Stimulated activated CD8-positive, alpha-beta memory T cell treated with anti-CD3 and anti-CD28 coated beads, Interleukin-15, amount 100 ng/mL, for 1 hour (primary cell): ENCODE results near the gene DHRSX.
"Not testable (repeated sequence)": the region's sequence is repeated elsewhere in the genome, so short reads cannot be mapped to it uniquely, and the experiment has no call there.

Experiments used
- DNase-seq: peaks from one replicate; pipeline ENCODE4 v3.0.0-alpha.2; 2020; ENCODE audit warnings: low read depth

Gene DHRSX

DNA sequence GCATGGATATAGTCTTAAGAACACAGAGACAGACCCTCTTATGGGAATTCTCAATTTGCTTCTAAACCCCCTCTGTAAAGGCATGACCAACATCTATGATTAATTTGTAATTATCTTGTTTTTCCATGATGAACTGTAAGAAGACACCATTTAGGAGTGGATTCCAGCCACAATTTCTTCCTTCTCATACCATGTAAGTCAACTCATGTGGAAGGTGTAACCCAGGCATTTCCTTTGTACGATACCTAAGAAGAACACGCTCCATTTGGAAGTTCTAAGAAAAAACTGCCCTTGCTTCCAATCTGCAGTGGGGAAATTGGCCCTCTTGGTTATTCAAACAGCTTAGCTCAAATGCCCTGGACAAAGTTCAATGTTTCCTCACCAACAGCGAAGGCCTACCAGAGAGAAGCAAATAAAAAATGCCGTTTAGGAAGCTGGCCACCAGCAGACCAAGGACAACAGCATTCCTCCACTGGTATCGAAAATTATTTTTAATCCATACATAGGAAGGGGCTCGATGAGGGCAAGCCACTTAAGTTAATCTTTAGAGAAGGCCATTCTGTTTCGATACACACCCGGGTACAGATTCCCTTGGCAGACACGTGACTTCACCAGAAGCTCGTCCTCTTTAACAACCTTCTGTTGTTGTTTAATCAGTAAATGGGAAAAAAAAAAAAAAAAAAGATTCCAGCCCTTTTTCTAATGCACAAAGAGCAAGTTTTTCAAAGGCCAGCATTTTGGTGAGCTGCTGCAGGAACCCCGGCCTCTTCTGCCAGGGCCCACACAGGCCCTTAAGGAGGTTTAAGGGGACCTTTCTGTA lies 2.6 kb downstream of the DHRSX start:
- no peak for DNase-seq

DNA sequence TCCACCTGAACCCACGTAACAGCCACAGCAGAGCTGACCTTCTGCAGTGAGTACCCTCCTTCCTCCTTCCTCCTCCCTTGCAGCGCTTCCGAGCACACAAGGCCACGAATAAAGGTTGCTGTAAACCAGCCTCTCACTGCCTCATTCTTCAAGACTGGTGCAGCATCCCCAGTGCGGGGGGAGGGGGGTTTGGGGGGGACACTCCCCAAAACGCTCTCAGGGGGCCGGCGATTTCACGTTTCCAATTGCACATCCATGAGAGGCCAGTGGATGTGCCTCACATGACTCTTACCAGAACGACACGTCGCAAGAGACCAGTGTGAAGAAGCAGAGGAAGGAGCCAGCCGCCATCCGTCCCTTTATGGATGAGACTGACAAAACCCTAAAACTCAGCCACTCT lies 5.2 kb downstream of the DHRSX start:
- DNase-seq = no peak

DNA sequence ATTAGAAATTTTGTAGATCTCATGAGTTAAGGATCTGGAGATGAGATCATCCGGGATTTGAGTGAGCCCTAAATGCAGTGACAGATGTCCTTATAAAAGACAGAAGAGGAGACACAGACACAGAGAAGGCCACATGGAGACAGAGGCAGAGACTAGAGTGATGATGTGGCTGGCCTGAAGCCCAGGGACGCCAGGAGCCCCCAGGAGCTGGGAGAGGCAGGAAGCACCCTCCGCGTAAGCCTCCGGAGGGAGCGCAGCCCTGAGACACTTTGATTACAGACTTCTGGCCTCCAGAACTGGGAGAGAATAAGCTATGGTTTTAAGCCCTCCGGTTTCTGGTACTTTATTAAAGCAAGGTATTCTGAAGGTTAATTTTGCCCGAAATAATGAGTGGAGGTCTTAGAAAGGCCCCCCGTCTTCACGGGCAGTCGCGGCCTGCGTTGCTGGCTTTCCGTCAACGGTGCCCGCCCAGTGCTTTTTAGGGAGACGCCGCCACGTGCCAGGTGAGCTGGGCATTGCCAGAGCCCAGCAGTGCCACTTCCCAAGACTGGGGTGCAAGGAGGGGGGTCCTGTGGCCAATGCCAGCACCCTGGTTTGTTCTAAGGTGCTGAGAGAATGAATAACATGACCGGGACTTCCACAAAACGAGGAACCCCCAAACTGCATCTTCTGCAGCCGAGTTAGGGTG lies 8.1 kb downstream of the DHRSX start:
- no peak for DNase-seq

DNA sequence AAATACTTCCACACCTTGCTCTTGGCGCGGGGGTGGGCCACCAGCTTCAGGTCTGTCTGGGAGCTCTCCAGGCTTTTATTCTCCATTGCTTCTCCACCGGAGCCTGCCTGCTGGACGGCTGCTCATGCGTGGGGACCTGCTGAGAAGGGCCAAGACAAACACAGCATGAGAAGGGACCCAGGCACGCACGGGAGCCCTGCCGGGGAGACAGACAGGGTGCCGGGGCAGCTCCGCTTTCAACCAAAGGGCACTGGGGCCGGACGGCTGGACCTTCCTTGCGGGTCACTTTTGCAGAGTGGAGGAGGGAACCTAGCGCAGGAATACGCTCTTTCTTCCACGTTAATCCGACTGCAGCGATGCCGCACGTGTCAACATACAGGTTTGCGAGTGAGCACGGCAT lies 10.1 kb downstream of the DHRSX start:
- DNase-seq = no peak

DNA sequence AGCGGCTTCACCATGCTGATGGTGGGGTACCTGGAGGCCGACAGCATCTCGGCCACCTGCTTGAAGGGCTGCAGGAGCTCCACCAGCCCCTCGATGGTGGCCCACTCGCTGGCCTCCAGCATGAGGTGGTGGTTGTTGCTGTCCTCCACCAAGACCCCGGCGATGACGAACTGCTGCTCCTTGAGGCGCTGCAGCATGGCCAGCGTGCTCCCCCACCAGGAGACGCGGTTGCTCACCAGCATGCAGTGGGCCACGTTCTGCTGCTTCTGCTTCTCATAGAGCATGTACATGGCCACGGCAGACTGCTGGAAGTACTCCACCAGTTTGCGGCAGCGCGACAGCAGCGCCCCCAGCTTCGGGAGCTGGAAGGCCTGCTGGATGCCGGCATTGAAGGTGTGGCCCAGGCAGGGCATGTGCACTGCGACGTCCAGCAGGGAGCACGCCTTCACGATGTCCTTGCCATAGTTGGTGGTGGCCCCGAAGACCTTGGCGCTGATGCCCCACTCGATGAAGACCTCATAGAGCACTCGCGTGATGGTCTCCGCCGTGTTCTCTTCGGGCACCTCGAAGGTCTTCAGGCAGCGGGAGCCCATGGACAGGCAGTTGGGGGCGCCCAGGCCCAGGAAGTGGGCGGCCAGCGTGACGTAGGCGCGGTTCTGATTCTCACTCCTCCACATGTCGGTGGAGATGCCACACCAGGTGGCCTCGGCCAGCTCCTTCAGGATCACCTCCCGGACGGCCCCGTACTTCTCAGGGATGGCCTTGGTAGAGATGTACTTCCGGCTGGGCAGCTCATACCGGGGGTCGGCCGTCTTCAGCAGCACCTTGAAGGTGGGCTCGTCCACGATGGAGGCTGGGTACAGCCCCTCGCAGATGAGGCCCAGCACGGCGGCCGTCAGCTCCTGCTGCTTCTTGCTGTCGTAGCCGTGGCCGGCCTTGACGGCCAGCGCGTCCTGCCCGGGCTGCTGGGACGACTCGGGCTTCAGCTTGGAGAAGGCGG lies 11.0 kb downstream of the DHRSX start:
- DNase-seq = no peak

DNA sequence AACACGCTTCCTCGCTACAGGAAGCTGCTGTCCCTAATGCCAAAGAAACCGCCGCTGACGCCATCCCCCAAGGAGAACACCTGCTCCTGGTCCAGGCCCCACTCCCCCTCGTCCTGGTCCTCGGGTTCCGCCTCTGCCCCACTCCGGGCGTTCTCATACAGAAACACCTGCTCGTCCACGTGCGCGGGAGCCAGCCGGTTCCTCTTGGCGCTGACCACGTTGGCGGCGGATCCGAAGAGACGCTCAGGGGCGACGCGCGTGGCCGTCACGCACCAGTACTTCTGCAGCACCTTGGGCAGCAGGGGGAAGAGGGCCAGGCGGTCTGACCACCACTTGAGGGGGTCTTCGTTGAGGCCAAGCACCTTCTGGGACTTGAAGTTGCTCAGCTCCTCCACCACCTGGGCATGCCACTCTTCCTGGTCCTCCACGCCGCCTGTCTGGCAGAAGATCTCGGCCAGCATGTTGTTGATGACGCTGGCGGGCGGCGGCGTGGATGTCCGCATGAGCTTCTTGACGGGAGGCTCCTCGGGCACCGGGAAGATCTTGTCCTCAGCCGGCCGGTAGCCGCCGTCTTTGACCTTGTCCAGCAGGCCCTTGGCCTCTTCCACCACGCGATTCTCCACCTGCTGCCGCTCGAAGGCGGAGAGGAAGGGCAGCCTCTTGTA lies 12.0 kb downstream of the DHRSX start:
- no peak for DNase-seq

DNA sequence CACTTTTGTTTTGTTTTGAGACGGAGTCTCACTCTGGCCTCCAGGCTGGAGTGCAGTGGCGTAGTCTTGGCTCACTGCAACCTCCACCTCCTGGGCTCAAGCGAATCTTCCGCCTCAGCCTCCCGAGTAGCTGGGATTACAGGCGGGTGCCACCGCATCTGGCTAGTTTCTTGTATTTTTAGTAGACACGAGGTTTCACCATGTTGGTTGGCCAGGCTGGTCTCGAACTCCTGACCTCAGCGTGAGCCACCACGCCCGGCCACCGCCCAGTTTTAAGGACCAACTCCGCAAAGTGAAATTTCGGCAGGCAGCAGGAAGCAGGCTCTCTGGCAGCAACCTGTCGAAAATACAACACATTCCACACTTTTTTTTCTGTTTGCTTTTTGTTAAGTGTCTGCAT lies 13.4 kb downstream of the DHRSX start:
- no peak for DNase-seq

DNA sequence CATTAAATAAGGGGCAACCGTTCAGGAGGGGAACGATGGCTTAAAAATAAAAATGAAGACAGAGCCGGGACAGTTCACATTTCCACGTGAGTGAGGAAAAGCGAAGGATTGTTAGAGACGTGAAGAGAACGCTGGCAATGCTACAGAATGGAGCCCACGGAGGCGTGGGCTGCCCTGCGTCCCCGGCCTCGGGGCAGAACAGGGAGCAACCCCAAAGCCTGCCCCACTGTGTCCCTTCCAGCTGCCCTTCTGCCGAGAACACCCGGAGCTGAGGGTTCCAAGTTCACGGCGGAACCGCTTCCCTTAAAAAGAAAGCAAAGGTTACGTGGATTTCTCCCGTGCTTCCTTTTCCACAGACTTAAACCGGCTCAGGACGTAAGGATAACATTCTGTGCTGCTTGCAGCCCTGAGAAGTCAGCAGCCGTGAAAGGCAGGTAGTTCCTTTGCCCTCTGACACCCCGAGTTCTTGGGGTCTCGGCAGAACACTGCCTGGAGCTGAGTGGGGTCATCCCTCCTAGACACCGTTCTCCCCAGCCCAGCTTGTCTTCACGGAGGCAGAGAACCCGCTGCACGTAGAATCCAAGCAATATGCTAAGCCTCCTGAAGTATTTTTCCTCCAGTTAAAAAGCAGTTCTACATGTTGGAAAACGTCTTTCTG lies 14.2 kb downstream of the DHRSX start:
- no peak for DNase-seq

DNA sequence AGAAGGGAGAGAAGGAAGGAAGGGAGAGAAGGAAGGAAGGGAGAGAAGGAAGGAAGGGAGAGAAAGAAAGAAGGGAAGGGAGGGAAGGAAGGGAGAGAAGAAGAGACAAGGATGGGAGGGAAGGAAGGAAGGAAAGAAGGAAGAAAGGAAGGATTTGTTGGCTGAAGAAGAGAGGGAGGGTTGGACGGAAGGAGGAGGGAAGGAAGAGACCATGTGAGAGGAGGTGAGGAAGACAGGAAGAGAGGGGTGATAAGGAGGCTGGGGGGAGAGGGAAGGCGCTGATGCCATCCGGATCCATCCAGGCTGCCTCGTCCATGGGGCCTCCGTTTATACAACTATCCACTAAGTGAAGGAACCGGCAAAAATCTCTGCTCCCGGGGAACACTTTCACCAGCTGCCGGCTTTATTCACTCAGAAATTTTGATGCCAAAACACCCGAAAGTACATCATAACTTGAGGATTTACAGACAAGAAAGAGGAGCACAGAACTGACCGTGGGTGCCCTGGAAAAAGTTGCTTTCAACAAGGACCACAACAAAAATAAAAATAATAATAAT lies 14.9 kb downstream of the DHRSX start:
- no peak for DNase-seq

DNA sequence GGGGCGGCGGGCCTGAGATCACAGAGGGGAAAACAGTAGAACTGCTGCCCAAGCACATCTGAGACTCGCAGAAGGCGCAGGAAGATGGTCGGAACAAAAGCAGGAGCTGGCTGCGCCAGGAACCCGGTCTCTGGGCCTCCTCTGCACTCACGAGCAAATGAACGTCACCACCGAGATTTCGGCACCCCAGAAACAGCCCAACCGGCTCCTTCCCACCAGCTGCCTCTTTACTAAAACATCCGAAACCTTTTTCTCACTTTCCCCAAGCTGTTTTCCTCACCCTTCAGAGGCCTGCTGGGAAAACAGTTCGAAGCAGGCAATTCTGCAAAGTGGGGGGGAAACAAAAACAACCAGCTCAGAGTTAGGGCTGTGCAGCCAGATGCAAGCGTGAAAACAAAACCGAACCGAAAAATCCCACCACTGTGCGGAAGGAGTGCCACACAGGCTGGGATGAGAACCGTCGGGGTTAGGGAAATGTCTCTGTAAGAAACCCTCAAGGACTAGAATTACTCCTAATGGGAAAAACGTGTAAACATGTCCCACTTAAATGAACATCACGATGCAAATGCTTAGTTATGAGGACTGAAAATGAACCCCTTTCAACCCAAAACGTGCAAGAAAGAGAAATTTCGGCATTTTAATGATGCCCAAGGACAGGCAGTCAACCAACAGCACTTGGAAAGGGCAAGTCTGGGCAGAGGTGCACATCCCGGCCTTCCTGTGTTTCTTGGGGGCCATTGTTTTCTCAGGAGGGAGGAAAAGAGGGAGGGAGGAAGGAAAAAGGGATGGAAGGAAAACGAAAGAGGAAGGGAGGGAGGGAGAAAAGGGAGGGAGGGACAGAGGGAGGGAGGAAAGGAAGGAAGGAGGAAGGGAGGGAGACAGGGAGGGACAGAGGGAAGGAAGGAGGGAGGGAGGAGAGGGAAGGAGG lies 15.8 kb downstream of the DHRSX start:
- DNase-seq = no peak

DNA sequence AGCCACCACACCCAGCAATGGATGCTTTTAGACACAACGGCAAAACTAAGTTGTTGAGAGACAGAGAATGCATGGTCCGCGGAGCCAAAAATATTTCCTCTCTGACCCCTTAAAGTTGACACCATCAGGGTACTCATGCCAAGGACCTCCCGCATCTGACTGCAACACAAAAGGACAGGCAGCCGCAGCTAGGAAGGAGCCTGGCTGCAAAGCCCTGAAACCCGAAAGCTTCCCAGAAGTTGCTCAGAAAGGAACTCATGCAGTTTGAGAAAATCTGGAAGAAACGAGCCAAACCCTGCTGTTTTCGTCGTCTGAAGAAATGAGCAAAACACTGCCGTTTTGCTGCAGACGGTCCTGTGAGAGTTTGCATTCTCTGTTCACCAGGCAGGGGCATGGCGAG lies 16.5 kb downstream of the DHRSX start:
- DNase-seq = no peak

DNA sequence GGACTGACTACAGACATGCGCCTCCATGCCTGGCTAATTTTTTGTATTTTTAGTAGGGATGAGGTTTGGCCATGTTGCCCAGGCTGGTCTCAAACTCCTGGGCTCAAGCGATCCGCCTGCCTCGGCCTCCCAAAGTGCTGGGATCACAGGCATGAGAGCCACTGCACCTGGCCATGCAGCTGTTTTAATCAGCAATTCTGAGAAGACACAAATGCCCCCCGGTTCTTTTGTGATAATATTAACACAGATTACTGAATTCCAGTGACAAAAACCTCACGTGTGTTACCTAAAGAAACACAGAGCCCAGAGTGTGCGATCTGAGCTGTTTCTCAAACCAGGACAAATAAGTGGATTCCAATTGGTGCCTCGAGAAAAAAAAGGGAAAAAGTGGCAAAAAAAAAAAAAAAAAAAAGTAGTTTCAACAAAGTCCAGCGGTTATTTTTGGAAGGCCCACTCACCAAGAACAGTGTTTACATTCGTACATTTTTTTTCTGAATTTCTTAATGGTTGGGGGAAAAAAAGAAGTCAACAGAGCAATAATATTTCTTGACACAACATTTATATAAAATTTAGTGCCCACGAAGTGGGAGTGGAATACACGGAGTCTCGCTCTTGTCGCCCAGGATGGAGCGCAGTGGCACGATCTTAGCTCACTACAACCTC lies 17.2 kb downstream of the DHRSX start:
- DNase-seq = no peak

DNA sequence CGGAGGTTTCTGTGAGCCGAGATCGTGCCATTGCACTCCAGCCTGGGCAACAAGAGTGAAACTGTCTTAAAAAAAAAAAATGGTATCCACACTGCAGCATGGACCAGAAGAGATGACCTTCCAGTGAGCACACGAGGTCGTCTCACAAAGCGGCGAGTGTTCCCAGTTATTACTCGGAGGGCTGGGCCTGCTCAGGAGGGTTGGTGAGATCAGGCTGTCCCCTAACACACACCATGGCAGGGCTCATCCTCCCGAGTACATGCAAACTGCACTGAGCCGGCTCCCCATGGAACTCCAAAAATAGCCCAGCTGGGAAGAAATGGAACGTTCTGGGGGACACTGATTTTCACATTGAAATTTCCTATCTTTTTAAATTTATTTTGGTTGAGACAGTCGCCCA lies 19.2 kb downstream of the DHRSX start:
- not testable (repeated sequence) for DNase-seq

DNA sequence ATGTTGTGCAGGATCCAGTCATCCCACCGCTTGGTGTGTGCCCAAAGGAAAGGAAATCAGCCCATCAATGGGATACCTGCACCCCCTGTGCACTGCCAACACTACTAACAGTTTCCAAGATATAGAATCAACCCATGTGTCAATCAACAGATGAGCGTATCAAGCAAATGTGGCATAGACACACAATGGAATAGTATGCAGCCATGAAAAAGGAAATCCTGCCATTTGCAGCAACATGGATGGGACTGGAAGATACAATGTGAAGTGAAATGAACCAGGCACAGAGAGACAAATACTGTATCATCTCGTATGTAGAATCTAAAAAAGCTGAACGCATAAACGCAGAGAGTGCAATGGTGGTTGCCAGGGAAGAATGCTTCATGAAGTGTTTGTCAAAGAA lies 20.8 kb downstream of the DHRSX start:
- DNase-seq = not testable (repeated sequence)

DNA sequence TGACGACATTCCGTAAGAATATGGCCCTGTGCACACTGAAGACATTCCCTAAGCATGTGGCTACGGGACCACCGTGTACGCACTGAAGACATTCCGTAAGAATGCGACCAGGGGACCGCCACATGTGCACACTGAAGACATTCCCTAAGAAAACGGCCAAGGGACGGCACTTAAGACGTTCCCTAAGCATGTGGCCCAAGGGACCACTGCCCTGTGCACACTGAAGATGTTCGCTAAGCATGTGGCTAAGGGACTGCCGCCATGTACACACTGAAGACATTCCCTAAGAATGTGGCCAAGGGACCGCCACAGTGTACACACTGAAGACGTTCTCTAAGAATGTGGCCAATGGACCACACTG lies 21.4 kb downstream of the DHRSX start:
- no peak for DNase-seq

DNA sequence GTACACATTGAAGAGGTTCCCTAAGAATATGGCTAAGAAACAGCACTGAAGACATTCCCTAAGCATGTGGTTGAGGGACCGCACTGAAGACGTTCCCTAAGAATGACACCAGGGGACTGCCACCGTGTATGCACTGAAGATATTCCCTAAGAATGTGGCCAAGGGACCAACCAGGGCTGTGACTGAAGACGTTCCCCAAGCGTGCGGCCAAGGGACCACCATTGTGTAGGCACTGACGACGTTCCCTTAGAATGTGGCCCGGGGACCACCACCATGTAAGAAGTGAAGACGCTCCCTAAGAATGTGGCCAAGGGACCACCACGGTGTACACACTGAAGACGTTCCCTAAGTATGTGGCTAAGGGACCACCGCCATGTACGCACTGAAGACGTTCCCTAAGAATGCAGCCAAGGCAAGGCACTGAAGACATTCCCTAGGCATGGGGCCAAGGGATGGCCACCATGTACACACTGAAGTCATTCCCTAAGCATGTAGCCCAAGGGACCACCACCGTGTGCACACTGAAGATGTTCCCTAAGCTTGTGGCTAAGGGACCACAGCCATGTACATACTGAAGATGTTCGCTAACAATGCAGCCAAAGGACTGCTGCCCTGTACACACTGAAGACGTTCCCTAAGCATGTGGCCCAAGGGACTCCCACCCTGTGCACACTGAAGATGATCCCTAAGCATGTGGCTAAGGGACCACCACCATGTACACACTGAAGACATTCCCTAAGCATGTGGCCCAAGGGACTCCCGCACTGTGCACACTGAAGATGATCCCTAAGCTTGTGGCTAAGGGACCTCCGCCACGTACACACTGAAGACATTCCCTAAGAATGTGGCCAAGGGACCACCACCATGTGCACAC lies 22.0 kb downstream of the DHRSX start:
- DNase-seq = no peak

DNA sequence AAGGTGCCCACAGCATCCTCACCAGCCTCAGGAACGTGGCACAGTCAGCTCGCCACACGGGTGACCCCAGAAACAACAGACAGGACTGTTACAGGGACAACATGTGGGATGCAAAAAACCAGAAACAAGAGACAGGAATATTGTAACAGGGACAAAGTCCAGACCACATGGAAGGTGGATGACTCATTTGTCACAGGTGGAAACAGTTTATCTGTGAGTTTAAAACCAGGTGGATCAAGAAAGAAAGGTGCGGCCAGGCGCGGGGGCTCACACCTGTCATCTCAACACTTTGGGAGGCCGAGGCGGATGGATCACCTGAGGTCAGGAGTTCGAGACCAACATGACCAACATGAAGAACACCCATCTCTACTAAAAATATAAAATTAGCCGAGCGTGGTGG lies 23.5 kb downstream of the DHRSX start:
- not testable (repeated sequence) for DNase-seq

DNA sequence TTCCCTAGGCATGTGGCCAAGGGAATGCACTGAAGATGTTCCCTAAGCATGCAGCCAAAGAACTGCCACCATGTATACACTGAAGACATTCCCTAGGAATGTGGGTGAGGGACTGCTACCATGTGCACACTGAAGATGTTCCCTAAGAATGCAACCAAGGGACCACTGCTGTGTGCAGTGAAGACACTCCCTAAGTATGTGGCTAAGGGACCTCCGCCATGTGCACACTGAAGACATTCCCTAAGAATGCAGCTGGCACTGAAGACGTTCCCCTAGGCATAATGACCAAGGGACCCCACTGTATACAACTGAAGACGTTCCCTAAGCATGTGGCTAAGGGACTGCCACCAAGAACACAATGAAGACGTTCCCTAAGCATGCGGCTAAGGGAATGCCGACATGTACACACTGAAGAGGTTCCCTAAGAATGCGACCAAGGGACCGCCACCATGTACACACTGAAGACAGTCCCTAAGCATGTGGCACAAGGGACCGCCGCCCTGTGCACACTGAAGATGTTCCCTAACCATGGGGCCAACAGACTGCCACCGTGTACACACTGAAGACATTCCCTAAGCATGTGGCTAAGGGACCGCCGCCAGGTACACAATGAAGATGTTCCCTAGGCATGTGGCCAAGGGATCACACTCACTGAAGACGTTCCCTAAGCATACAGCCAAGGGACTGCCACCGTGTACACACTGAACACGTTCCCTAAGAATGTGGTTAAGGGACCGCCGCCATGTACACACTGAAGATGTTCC lies 25.6 kb downstream of the DHRSX start:
- DNase-seq = no peak
